Loucy (cell line): Measurements from ENCODE around the gene DLGAP3.

ENCODE experiments used
- CTCF ChIP-seq: fragments of 200-600 bp; sonication (generic); conservative IDR thresholded peaks from 2 replicates; pipeline ENCODE4 v1.5.1; 2014; ENCODE audit warnings: mild to moderate bottlenecking, antibody characterized with exemption, low read length
- EZH2phosphoT487 ChIP-seq: fragments of 200-600 bp; IDR thresholded peaks from 2 replicates; pipeline ENCODE4 v1.6.1; 2018; ENCODE audit warnings: antibody characterized with exemption, mild to moderate bottlenecking, moderate library complexity, borderline replicate concordance

DNA sequence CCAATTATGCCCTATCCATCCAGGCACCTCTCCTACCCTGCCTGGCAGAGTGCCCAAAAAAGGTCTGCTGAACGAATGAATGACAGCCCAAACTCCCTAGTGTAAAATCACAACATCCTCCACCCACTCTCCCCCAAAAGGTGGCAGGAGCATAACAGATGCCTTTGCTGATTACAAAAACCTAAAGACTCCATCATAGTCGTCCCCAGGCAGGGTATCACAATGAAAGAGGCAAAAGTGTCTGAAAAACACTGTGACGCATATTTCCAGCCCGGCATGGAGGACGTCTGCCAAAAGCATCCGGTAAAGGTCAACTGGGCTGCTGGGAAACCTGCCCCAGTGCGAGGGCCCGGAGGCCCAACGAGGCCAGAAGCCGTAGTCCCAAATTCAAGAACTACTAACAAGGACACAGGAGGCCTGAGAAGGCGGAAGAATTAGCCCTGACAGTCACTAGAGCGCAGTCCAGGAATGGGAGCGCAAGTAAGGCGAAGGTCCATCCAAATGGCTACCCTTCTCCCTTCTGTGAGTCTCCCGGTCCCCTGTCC is 70.5 kb downstream of the DLGAP3 start:
- no peak for TF ChIP-seq CTCF
- no peak for TF ChIP-seq EZH2phosphoT487
